WERI-Rb-1 (cell line): ENCODE measurements around the gene AGAP1.

Experiments used
- DNase-seq: peaks from one replicate; pipeline ENCODE4 v3.0.0-alpha.2; 2020
- H3K27ac ChIP-seq: fragments of 250-450 bp; sonication (Bioruptor Pico); 2 replicates; pipeline ENCODE4 v1.5.1; 2020; ENCODE audit warnings: mild to moderate bottlenecking, moderate library complexity
- H3K27me3 ChIP-seq: fragments of 250-450 bp; sonication (Bioruptor Pico); 2 replicates; pipeline ENCODE4 v1.5.1; 2021; ENCODE audit warnings: mild to moderate bottlenecking, low read depth, moderate library complexity; ENCODE audit not compliant: insufficient read depth, severe bottlenecking
- H3K36me3 ChIP-seq: fragments of 250-450 bp; sonication (Bioruptor Pico); 2 replicates; pipeline ENCODE4 v1.5.1; 2020; ENCODE audit warnings: mild to moderate bottlenecking, moderate library complexity
- H3K4me3 ChIP-seq: 2 replicates; pipeline ENCODE4 v1.5.1; 2011; ENCODE audit warnings: low read depth, mild to moderate bottlenecking, control low read depth, low read length
- H3K9me3 ChIP-seq: fragments of 250-450 bp; sonication (Bioruptor Pico); 2 replicates; pipeline ENCODE4 v1.5.1; 2021; ENCODE audit warnings: mild to moderate bottlenecking, moderate library complexity; ENCODE audit not compliant: severe bottlenecking
- CTCF ChIP-seq: IDR thresholded peaks from 2 replicates; pipeline ENCODE4 v1.5.1; 2011; ENCODE audit warnings: low read depth, mild to moderate bottlenecking, control low read depth, inconsistent platforms, low read length

The AGAP1 gene

GRCh38 chr2:235723371-235723770 lies 229.5 kb downstream of the AGAP1 start:
- H3K27me3 ChIP-seq = no peaks in the 10 kb centered on the region
- no peak for TF ChIP-seq CTCF
- no peak for DNase-seq
- no peak overlapping the region for H3K4me3 ChIP-seq
- no peak overlapping the region for H3K27ac ChIP-seq
- peaks cover 74% of the 10 kb centered on the region for H3K36me3 ChIP-seq
- no peaks in the 10 kb centered on the region for H3K9me3 ChIP-seq

- Histone ChIP-seq H3K9me3 (no peaks in the 10 kb centered on the region), H3K4me3 (no peak overlapping the region), H3K27ac (no peak overlapping the region), H3K27me3 (no peaks in the 10 kb centered on the region), H3K36me3 (peaks cover 69% of the 10 kb centered on the region)
- no peak for DNase-seq
- TF ChIP-seq CTCF = no peak
These were observed 230.1 kb downstream of the AGAP1 start for GRCh38 chr2:235723811-235724465.

DNA sequence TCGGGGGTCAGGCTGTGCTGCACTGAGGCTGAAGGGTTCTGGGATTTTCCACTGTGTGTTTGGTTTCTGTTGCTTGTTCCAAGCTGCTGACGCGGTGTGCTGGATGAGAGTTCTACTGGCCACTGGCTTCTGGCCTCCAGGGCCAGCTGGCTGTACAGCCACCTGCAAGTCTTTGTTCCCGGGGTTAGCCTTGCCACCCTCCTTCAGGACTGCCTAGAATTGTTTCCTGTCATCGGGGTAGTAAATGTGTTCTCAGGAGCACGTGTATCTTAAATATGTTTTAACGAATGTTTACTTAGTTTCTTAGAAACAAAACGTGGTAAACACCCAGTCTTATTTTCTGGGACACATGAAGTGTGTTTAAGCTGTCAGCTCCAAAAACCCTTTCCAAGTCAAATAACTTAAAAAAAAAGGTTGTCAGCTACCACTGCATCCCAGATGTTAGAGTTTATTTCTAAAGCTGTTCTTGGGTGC lies 231.2 kb downstream of the AGAP1 start:
- H3K36me3 ChIP-seq = peaks cover 71% of the 10 kb centered on the region
- no peak for DNase-seq
- H3K27me3 ChIP-seq = no peaks in the 10 kb centered on the region
- no peak for TF ChIP-seq CTCF
- no peak overlapping the region for H3K4me3 ChIP-seq
- no peaks in the 10 kb centered on the region for H3K9me3 ChIP-seq
- H3K27ac ChIP-seq = no peak overlapping the region; the same call in 1 of the 2 replicates

DNA sequence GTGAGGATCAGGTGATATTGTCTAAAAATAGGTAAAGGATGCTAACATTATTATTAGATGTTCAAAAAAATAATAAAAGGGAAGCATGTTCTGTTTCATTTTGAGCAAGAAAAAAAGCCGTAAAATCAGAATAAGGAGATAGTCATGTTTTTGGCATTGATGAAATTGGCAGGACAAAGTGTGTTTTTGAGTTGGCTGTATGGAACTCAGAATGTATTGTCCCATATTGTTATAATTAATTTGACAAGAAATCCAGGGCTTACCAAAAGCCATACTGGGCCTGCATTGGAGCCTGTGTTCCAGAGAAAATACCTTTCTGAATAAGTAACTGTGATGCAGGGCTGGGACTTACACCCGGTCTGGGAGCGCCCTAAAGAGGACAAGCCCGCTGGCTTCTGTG lies 232.0 kb downstream of the AGAP1 start:
- Histone ChIP-seq H3K36me3 (peaks cover 65% of the 10 kb centered on the region), H3K9me3 (no peaks in the 10 kb centered on the region), H3K27ac (no peak overlapping the region), H3K27me3 (no peaks in the 10 kb centered on the region), H3K4me3 (no peak overlapping the region)
- DNase-seq = no peak
- no peak for TF ChIP-seq CTCF

- H3K27me3 ChIP-seq = no peaks in the 10 kb centered on the region
- no peak for TF ChIP-seq CTCF
- no peak overlapping the region for H3K27ac ChIP-seq
- H3K4me3 ChIP-seq = no peak overlapping the region
- H3K36me3 ChIP-seq = peaks cover 65% of the 10 kb centered on the region
- no peaks in the 10 kb centered on the region for H3K9me3 ChIP-seq
- no peak for DNase-seq
These were observed 232.7 kb downstream of the AGAP1 start for GRCh38 chr2:235726554-235726953.

DNA sequence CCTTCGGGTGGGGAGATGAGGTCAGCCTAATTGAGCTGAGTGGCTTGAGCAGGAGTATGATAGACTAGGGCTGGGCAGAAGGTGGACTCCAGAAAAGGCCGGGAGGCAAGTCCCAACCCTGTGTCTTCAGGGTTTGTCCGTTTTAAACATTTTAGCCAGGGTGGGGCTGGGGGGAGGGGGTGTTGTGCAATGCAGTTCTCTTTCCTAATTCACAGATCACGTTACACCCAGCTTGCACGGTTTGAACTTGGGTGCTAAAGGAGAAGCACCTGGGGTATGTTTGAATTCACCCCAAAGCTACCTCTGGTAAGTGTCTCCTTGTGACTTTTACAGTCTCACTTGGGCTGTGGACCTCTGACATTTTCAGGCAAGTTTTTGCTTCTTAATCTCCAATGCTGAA lies 233.3 kb downstream of the AGAP1 start:
- DNase-seq = no peak
- TF ChIP-seq CTCF = no peak
- Histone ChIP-seq H3K4me3 (no peak overlapping the region), H3K9me3 (no peaks in the 10 kb centered on the region), H3K27me3 (no peaks in the 10 kb centered on the region), H3K27ac (no peak overlapping the region), H3K36me3 (peaks cover 61% of the 10 kb centered on the region)
